NCI-H345 treated with DMSO at 0.1 percent for 48 hours (cell line): ENCODE data around the gene RBM6.
"Not testable (repeated sequence)": the region's sequence is repeated elsewhere in the genome, so short reads cannot be mapped to it uniquely, and the experiment has no call there.

Experiments
- DNase-seq: peaks from one replicate; lab custom pipeline; 2025; ENCODE audit not compliant: unreplicated experiment; lab: John Stamatoyannopoulos, UW

The RBM6 gene

GRCh38 chr3:49939858-49940666 is at the start of gene RBM6:
TSS of gene RBM6 (plus strand) at chr3:49940150. CDS start at chr3:49962642, 22,492 bp downstream.
- DNase-seq = peak; percentile 88

DNA sequence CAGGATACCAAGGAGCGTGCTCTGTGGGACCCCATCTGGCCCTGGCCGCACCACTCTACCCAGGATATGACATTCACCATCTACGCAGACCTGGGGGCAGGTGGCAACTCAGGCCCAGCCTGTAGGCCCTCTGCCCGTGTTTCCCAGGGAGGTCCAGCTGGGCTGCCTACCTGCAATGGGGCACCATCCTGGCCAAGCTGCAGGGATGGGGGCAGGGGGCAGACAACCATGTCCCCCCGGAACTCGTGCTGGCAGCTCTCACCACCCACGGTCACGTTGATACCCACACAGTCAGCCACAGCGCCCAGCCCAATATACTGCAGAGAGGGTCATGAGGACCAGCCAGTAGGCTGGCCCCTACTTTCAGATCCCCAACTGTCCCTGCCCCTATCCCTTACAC is 44.2 kb upstream of the RBM6 start:
- DNase-seq = no peak

DNA sequence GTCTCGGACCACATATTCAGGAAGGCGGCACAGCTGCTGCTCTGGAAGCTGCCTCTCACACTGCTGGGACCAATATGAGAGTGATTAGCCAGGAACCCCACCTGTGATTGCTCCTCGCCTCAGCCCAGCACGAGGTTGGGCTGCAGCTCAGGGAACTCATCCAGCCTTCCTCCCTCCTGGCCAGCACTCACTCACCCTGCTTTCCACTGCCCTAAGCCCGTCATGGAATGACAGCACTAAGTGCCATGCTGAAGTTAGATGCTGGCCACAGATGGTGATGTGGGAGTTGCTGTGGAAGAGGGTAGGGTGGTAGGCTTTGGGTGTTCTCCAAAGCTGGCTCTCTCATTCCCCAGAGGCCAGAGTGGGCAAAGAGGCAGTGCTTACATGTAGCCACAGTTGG is 43.6 kb upstream of the RBM6 start:
- no peak for DNase-seq

DNA sequence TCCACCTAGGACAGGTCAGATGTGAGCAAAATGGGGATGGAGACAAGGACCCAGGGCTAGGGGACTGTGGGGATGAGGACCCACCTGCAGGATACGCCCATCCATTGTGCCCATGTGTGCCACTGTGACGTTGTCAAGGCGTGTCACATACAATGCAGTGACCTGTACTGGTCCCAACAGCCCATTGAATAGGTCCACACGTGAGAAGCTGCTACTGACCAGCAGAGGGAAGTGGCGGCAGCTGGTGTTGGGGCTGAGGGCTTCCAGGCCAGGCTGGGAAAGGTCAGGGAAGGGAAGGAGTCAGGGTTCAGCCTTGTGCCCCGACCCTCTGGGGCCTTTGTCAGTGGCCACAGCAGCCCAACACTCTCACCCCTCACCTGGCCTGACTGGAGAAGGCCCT is 41.0 kb upstream of the RBM6 start:
- no peak for DNase-seq

GRCh38 chr3:49899815-49900214 is 40.1 kb upstream of the RBM6 start:
- DNase-seq = no peak

- DNase-seq = no peak
These were observed 39.3 kb upstream of the RBM6 start for GRCh38 chr3:49900491-49901153.

- no peak for DNase-seq
These were observed 38.3 kb upstream of the RBM6 start for GRCh38 chr3:49901366-49902339.

DNA sequence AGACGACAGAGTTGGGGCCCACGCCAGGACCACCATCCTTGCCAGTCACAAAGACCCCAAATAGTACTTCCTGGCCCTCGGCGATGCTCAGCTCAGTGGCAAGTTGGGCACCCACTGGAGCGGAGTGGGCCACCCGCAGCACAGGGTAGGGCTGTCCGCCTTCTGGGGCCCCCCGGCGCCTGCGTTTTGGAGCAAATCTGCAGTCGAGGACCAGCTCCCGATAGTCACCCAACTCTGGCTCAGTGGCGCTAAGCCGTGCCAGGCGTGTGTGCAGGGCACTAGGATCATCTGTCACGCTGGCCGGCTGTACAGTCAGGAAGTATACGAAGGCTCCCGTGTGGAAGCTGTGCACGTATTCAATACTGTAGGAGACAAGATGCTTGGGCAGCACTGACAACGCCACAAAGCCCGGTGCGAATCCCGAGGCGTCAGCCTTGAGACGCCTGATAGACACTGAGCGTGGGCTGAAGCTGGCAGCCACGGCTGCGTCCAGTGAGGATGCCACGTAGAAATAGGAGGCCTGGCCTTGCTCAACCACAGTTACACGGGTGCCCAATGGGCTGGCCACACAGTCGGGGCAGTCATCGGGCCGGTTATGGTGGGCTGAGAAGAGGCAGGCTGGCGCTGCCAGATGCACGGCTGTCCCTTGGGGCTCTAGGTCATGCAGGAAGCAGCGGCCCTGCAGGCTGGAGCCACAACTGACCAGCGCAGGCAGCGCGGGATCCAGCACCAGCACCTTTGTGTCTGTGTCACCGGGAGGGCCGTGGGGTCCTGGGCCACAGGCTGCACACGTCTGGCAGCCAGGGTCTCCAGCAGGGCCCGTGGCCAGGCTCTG is 37.2 kb upstream of the RBM6 start:
- no peak for DNase-seq

DNA sequence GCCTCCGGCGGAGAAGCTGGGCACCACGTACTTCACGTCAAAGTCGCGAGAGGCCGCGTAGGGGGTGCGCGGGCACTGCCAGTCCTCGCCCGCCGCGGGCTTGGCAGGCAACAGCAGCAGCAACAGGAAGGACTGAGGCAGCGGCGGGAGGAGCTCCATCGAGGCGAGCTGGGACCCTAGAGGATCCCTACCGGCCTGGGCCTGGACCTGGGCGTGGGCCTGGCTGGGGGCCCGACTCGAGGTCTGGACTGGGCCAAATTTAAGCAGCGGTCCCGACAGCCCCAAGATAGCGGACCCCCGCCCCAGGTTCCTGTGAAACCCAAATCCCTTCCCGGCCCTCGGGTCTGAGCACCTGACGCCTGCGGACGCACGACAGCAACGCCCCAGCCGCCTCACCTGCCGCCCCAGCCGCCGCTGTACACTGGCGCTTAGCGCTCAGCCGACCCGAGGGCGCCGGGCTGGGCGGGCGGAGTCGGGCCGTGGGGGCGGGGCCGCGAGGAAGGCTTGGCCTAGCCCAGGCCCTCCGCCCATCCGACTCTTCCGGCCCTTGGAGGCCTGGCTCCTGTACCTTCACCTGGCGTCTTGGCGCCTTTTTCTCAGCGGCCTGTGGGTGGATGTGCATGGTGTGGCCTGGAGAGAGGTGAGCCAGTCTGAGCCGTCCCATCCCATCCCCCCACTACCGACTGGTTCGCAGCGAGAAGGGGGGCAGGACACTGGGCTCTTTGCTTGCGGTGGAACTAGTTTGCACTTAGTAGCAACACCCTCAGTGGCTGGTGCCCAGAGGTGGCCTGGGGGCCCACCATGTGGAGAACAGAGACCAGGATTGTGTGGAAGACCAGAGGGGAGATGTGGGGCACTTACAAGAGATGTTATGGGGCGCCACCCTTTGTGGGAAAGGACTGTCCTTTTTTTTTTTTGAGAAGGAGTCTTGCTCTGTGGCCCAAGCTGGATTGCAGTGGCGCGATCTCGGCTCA is 36.2 kb upstream of the RBM6 start, which contains the start of gene MST1R:
MST1R (minus strand) TSS at position 423 of the 974 bp plus-strand sequence; CDS start at position 159, 264 bp downstream.
- DNase-seq = no peak

GRCh38 chr3:49904448-49904847 is 35.5 kb upstream of the RBM6 start:
- DNase-seq = not testable (repeated sequence)

DNA sequence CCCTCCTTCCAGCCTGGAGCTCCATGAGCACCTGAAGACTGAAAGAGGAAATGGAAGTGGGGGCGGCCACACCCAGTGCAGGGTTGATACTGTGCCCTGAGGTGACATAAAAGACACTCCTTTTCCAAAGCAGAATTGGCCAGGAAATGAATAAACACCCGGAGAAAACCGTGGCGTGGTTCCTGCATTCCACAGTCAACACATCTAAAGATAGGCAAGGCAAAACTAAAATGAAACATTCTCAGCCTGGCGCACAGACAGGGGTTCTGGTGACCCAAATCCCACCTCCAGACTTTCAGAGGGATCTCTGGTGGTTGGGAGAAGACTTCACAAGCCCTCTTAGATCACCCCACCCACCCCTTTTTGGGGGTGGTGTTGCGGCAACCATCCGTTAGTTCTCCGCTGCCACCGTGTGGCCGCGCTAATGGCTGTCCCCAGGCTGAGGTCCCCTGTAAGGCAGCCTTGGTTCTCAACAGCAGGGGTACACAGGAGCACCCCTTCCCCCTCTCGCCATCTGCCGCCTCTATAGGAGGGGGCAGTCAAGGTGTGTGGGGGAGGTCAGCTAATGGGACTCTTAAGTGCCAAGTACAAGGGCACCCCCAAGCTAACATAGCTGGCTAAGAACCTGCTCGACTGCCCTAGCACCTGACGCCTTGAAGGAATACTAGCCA is 33.7 kb upstream of the RBM6 start:
- DNase-seq = no peak

GRCh38 chr3:49908373-49909199 is 31.4 kb upstream of the RBM6 start:
- no peak for DNase-seq

GRCh38 chr3:49910409-49911123 is 29.4 kb upstream of the RBM6 start:
- no peak for DNase-seq

DNA sequence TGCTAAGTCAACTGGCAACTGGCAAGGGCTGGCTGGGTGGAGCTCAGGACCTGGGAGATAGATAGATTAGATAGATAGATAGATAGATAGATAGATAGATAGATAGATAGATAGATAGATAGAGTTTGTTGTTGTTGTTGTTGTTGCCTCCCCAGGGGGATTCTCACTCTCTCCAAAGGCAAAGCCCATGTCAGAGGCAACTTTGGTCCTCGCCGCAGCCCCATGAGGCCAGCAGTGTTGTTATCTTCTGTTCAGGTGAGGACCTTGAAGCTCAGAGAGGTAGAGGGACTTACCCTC is 28.9 kb upstream of the RBM6 start:
- no peak for DNase-seq

DNA sequence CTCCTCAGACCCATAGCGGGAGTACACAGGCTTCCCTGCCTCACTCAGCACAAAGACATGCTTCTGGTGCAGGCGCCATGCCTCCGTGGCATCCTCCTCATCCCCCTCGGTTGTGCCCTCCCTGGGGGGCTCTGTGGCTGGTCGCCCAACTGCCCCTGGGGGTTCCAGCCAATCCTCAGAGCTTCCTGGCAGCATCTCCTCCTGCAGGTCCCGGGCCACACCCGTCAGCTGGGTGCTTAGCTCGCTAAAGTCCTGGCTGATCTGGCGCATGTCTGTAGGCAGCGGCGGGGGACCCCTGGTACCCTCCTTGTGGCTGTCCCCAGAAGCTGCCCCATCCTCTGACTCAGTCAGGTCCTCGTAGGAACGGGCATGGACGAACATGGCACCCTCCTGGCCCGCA is 28.3 kb upstream of the RBM6 start:
- DNase-seq = no peak

GRCh38 chr3:49912881-49913281 is 27.1 kb upstream of the RBM6 start:
- no peak for DNase-seq

- DNase-seq = no peak
These were observed 25.0 kb upstream of the RBM6 start for GRCh38 chr3:49914906-49915305.
